ENCODE results near the gene SRSF12. TPM values are rescaled to one million over a fixed set of nuclear protein-coding genes. Genes with fewer than 3 reads are reported as not detected.

The SRSF12 gene
- total and polyA plus RNA-seq, 2 donors from 2014 or later = 1.0 to 2.3 TPM

- Histone ChIP-seq H3K4me1 (ENCODE audit: control insufficient read depth in 2 of 3, insufficient read depth in 2 of 3, low read depth in 1 of 3, low read length in 3 of 3) (peaks cover 0 to 7% (median 0%) of the 10 kb centered on the region in 3 donors), H3K27me3 (ENCODE audit: control insufficient read depth, insufficient read depth, low read length) (no peaks in the 10 kb centered on the region), H3K9ac (ENCODE audit: low read length in 3 of 3) (no peak overlapping the region), H3K36me3 (ENCODE audit: control insufficient read depth in 2 of 3, insufficient read depth in 3 of 3, low read length in 3 of 3) (no peaks in the 10 kb centered on the region), H3K27ac (ENCODE audit: low read depth in 2 of 2, low read length in 2 of 2) (no peak overlapping the region), H3K4me3 (ENCODE audit: low read length in 3 of 3) (no peak overlapping the region), H3K9me3 (ENCODE audit: control insufficient read depth in 2 of 3, insufficient read depth in 1 of 3, low read length in 3 of 3) (no peaks in the 10 kb centered on the region)
- TF ChIP-seq CTCF (IDR thresholded peaks at IDR 0.05; ENCODE audit: borderline replicate concordance, extremely low read depth, insufficient read depth) = no peak
- FAIRE-seq = no peak
- peak in 2 of 5 donors; percentile 40 to 56 for DNase-seq
- intact Hi-C loops (cut with DNase I) = no loop called here
Observed at GRCh38 chr6:89144354-89144906, 26.6 kb upstream of the SRSF12 start.

GRCh38 chr6:89140347-89141156 is 22.7 kb upstream of the SRSF12 start:
- no peak for FAIRE-seq
- intact Hi-C loops (cut with DNase I) = no loop called here

GRCh38 chr6:89139509-89140346 is 21.9 kb upstream of the SRSF12 start:
- H3K27me3 ChIP-seq (ENCODE audit: control insufficient read depth, insufficient read depth, low read length) = no peaks in the 10 kb centered on the region
- DNase-seq = no peak
- no peak overlapping the region for H3K4me3 ChIP-seq (ENCODE audit: low read length in 3 of 3)
- H3K27ac ChIP-seq (ENCODE audit: low read depth in 2 of 2, low read length in 2 of 2) = no peak overlapping the region
- H3K36me3 ChIP-seq (ENCODE audit: control insufficient read depth in 2 of 3, insufficient read depth in 3 of 3, low read length in 3 of 3) = no peaks in the 10 kb centered on the region
- intact Hi-C loops (cut with DNase I) = loop anchor here (10.0 kb wide), 1 partner anchor 225 kb away; no protein-coding TSS in a partner anchor
- H3K4me1 ChIP-seq (ENCODE audit: control insufficient read depth in 2 of 3, insufficient read depth in 2 of 3, low read depth in 1 of 3, low read length in 3 of 3) = peaks cover 0 to 4% (median 0%) of the 10 kb centered on the region in 3 donors
- FAIRE-seq = no peak
- H3K9me3 ChIP-seq (ENCODE audit: control insufficient read depth in 2 of 3, insufficient read depth in 1 of 3, low read length in 3 of 3) = no peaks in the 10 kb centered on the region
- no peak overlapping the region for H3K9ac ChIP-seq (ENCODE audit: low read length in 3 of 3)
- no peak for TF ChIP-seq CTCF (IDR thresholded peaks at IDR 0.05; ENCODE audit: borderline replicate concordance, extremely low read depth, insufficient read depth)

More at GRCh38 chr6:89140347-89141156, 22.7 kb upstream of the SRSF12 start:
- DNase-seq = peak in 1 of 5 donors; percentile 22
- Histone ChIP-seq H3K9ac (ENCODE audit: low read length in 3 of 3) (no peak overlapping the region), H3K27me3 (ENCODE audit: control insufficient read depth, insufficient read depth, low read length) (no peaks in the 10 kb centered on the region), H3K4me3 (ENCODE audit: low read length in 3 of 3) (no peak overlapping the region), H3K4me1 (ENCODE audit: control insufficient read depth in 2 of 3, insufficient read depth in 2 of 3, low read depth in 1 of 3, low read length in 3 of 3) (peaks cover 0 to 7% (median 0%) of the 10 kb centered on the region in 3 donors), H3K27ac (ENCODE audit: low read depth in 2 of 2, low read length in 2 of 2) (no peak overlapping the region), H3K9me3 (ENCODE audit: control insufficient read depth in 2 of 3, insufficient read depth in 1 of 3, low read length in 3 of 3) (no peaks in the 10 kb centered on the region), H3K36me3 (ENCODE audit: control insufficient read depth in 2 of 3, insufficient read depth in 3 of 3, low read length in 3 of 3) (no peaks in the 10 kb centered on the region)
- no peak for TF ChIP-seq CTCF (IDR thresholded peaks at IDR 0.05; ENCODE audit: borderline replicate concordance, extremely low read depth, insufficient read depth)
